ENCODE measurements around the gene GATAD2A. TPM values are rescaled to one million over a fixed set of nuclear protein-coding genes. Genes with fewer than 3 reads are reported as not detected.

GATAD2A gene
- total and polyA plus RNA-seq, 2 of the 13 experiments (the other 11 are each of a cell fraction or from before 2014, with no cell fraction given) = 16.8 to 28.6 TPM

- no peak for TF ChIP-seq KLF12 (CRISPR knock-in tag; IDR thresholded peaks at IDR 0.05; ENCODE audit: borderline replicate concordance)
Observed at GRCh38 chr19:19457671-19458070, 52.2 kb downstream of the GATAD2A start (continued).

- no peak for ATAC-seq
- no peak overlapping the region for H3K27ac ChIP-seq (ENCODE audit: extremely low read length, insufficient read depth, low read length)
- no peak overlapping the region for H2AFZ ChIP-seq (ENCODE audit: low read length)
- H3K36me3 ChIP-seq (replicated peaks in 1 of 2; ENCODE audit: control insufficient read depth in 1 of 2, insufficient read depth in 2 of 2, low read length in 2 of 2) = peaks cover 4 to 5% of the 10 kb centered on the region in 2 experiments; a peak in 3 of 5 replicates
- POLR2A ChIA-PET = no interaction called here
- peaks cover 75% of the 10 kb centered on the region for H3K79me2 ChIP-seq (ENCODE audit: insufficient read depth, low read length)
- H3K9ac ChIP-seq (ENCODE audit: insufficient read depth, low read depth, low read length) = no peak overlapping the region
- no peak for TF ChIP-seq SOX6 (IDR thresholded peaks at IDR 0.05)
- TF ChIP-seq SOX6 (CRISPR knock-in tag; IDR thresholded peaks at IDR 0.05) = no peak
- TF ChIP-seq CSRNP1 (CRISPR knock-in tag; IDR thresholded peaks at IDR 0.05) = no peak
- TF ChIP-seq SPEN (CRISPR knock-in tag; IDR thresholded peaks at IDR 0.05; ENCODE audit: low read depth) = no peak
- no peak for TF ChIP-seq HNRNPLL (IDR thresholded peaks at IDR 0.05; ENCODE audit: low read depth, low read length, poor library complexity, severe bottlenecking)
- TF ChIP-seq HMGA1 (CRISPR knock-in tag; conservative IDR thresholded peaks at IDR 0.05) = no peak
- no peak for TF ChIP-seq ZNF10 (CRISPR knock-in tag; IDR thresholded peaks at IDR 0.05; ENCODE audit: borderline replicate concordance, low read depth)
- no peak for TF ChIP-seq RORA (CRISPR knock-in tag; IDR thresholded peaks at IDR 0.05)
- no peak for TF ChIP-seq ASH2L (IDR thresholded peaks at IDR 0.05; ENCODE audit: insufficient read length, low read depth, low read length)
- no peak for TF ChIP-seq ZNF792 (CRISPR knock-in tag; IDR thresholded peaks at IDR 0.05)
- TF ChIP-seq SSRP1 (CRISPR knock-in tag; IDR thresholded peaks at IDR 0.05) = no peak
- TF ChIP-seq ELF1 (CRISPR knock-in tag; IDR thresholded peaks at IDR 0.05) = no peak
- TF ChIP-seq ZFP90 (CRISPR knock-in tag; IDR thresholded peaks at IDR 0.05; ENCODE audit: borderline replicate concordance) = no peak
- no peak for TF ChIP-seq TRIM24 (CRISPR knock-in tag; IDR thresholded peaks at IDR 0.05)
- no peak for TF ChIP-seq ZNF180 (CRISPR knock-in tag; IDR thresholded peaks at IDR 0.05; ENCODE audit: borderline replicate concordance, low read depth)
- no peak for TF ChIP-seq HIC2 (CRISPR knock-in tag; IDR thresholded peaks at IDR 0.05; ENCODE audit: low read depth)
- peaks cover 26% of the 10 kb centered on the region for H3K4me1 ChIP-seq (ENCODE audit: insufficient read depth, low read length)
- intact Hi-C loops (cut with micrococcal nuclease; ENCODE audit: unreplicated experiment) (no loop called here), in situ Hi-C loops (cut with HindIII; ENCODE audit: extremely low pct_ligation_motif_present, low pct_unique_long_range_greater_than_20kb) (no loop called here)
- no peak for DNase-seq (ENCODE audit: low spot score)
- H3K4me2 ChIP-seq (ENCODE audit: low read depth, low read length) = no peak overlapping the region
- CTCF ChIA-PET (ENCODE audit: low intra/inter-chr PET ratio, low total read pairs) = no interaction called here
- 97% methylated on average over 12 of the region's 14 CpGs for WGBS (ENCODE audit: low lambda C conversion rate)
- H3K9me3 ChIP-seq (ENCODE audit: low read length) = no peaks in the 10 kb centered on the region
- H4K20me1 ChIP-seq (ENCODE audit: insufficient read depth, low read length) = peaks cover 30% of the 10 kb centered on the region; the same call in 1 of the 2 replicates
- H3K27me3 ChIP-seq (ENCODE audit: control insufficient read depth in 1 of 2, insufficient read depth in 2 of 2, low read length in 2 of 2) = no peaks in the 10 kb centered on the region
- no peak for FAIRE-seq
- H3K4me3 ChIP-seq (replicated peaks in 1 of 3; ENCODE audit: insufficient read depth in 1 of 3, low read depth in 2 of 3, low read length in 3 of 3) = no peak overlapping the region
- no TSS peak for BruUV-seq (replicated peaks)
Observed at GRCh38 chr19:19458110-19458816, 52.8 kb downstream of the GATAD2A start.
